GM23338 (cell line): Measurements from ENCODE around the gene GRK3. TPM values are rescaled to one million over a fixed set of nuclear protein-coding genes. Genes with fewer than 3 reads are reported as not detected.

Experiments
- ATAC-seq: fragments of 200-7000 bp; cut with Tn5 transposase; 3 replicates; pipeline ENCODE4 v1.9.1; 2020
- DNase-seq: peaks from one replicate; pipeline ENCODE4 v3.0.0-alpha.2; 2015; ENCODE audit warnings: low spot score
- H2AFZ ChIP-seq: fragments of 200-600 bp; sonication (generic); 2 replicates; pipeline ENCODE4 v1.8.0; 2016; ENCODE audit warnings: antibody characterized with exemption, mild to moderate bottlenecking, moderate library complexity
- H3F3A ChIP-seq: fragments of 200-600 bp; sonication (generic); replicated peaks from 2 replicates; pipeline ENCODE4 v1.8.0; 2017; ENCODE audit warnings: antibody characterized with exemption, mixed run types, low read depth
- H3K27ac ChIP-seq: fragments of 200-600 bp; sonication (generic); 2 replicates; pipeline ENCODE4 v1.6.1; 2016; ENCODE audit warnings: low read depth
- H3K27me3 ChIP-seq: fragments of 200-600 bp; sonication (generic); 2 replicates; pipeline ENCODE4 v1.8.0; 2016; ENCODE audit warnings: mild to moderate bottlenecking, mixed run types, moderate library complexity; ENCODE audit not compliant: insufficient read depth
- H3K36me3 ChIP-seq: fragments of 200-600 bp; sonication (generic); 2 replicates; pipeline ENCODE4 v1.8.0; 2016; ENCODE audit warnings: mild to moderate bottlenecking; ENCODE audit not compliant: insufficient read depth
- H3K4me1 ChIP-seq: fragments of 200-600 bp; sonication (generic); 2 replicates; pipeline ENCODE4 v1.8.0; 2016; ENCODE audit warnings: mild to moderate bottlenecking, moderate library complexity; ENCODE audit not compliant: insufficient read depth
- H3K4me2 ChIP-seq: fragments of 200-600 bp; sonication (generic); 2 replicates; pipeline ENCODE4 v1.7.1; 2017; ENCODE audit warnings: mixed run types
- H3K4me3 ChIP-seq: fragments of 200-600 bp; sonication (generic); 2 replicates; pipeline ENCODE4 v1.6.1; 2016; ENCODE audit warnings: mixed run types
- H3K79me2 ChIP-seq: fragments of 200-600 bp; sonication (generic); replicated peaks from 2 replicates; pipeline ENCODE4 v1.8.0; 2017; ENCODE audit warnings: mild to moderate bottlenecking; ENCODE audit not compliant: insufficient read depth
- H3K9me2 ChIP-seq: fragments of 200-600 bp; sonication (generic); 2 replicates; pipeline ENCODE4 v1.8.0; 2017; ENCODE audit not compliant: insufficient read depth
- H4K20me1 ChIP-seq: fragments of 200-600 bp; sonication (generic); replicated peaks from 2 replicates; pipeline ENCODE4 v1.8.0; 2017; ENCODE audit warnings: mild to moderate bottlenecking; ENCODE audit not compliant: insufficient read depth
- H3K27ac Mint-ChIP-seq: 2 replicates; pipeline ENCODE4 v1.8.0; 2020; ENCODE audit warnings: inconsistent platforms, mild to moderate bottlenecking, moderate library complexity, mixed read lengths
- H3K27me3 Mint-ChIP-seq: 3 replicates; pipeline ENCODE4 v1.8.0; 2022; ENCODE audit warnings: low read depth, mild to moderate bottlenecking, moderate library complexity, mixed read lengths, inconsistent platforms; ENCODE audit not compliant: insufficient read depth, poor library complexity
- H3K36me3 Mint-ChIP-seq: 3 replicates; pipeline ENCODE4 v1.8.0; 2021; ENCODE audit warnings: low read depth, mild to moderate bottlenecking, inconsistent platforms, moderate library complexity, mixed read lengths
- H3K4me1 Mint-ChIP-seq: 3 replicates; pipeline ENCODE4 v1.8.0; 2020; ENCODE audit warnings: mild to moderate bottlenecking, inconsistent platforms, mixed read lengths
- H3K4me3 Mint-ChIP-seq: 3 replicates; pipeline ENCODE4 v1.8.0; 2021; ENCODE audit warnings: moderate library complexity, mild to moderate bottlenecking, inconsistent platforms, mixed read lengths
- H3K9me3 Mint-ChIP-seq: 3 replicates; pipeline ENCODE4 v1.8.0; 2020; ENCODE audit warnings: moderate library complexity, mild to moderate bottlenecking, inconsistent platforms, mixed read lengths
- CREB1 ChIP-seq: fragments of 250-450 bp; sonication (Bioruptor Pico); IDR thresholded peaks from 2 replicates; pipeline ENCODE4 v1.5.0; 2020; ENCODE audit warnings: low read depth, mild to moderate bottlenecking, moderate library complexity
- CTCF ChIP-seq, 2 experiments: fragments of 200-600 bp in 1 of 2; sonication (generic) in 1 of 2; conservative IDR thresholded peaks; 2 replicates each; pipeline versions ENCODE4 v1.5.1 to v1.6.1; 2016 to 2017; ENCODE audit warnings: antibody characterized with exemption in 2 of 2, low read depth in 2 of 2, mild to moderate bottlenecking in 2 of 2, moderate library complexity in 1 of 2
- ZNF462 ChIP-seq: fragments of 250-450 bp; sonication (Bioruptor Pico); IDR thresholded peaks from 2 replicates; pipeline ENCODE4 v1.5.0; 2020; ENCODE audit warnings: mild to moderate bottlenecking, moderate library complexity
- polyA plus RNA-seq: library from polyadenylated mRNA; unstranded; fragments of >200 nt; fragmentation: Nextera tagmentation; extraction: Ambion mirVana; gene quantifications from 2 replicates; pipeline ENCODE4 v1.2.1, GENCODE V29; 2016
- total RNA-seq: library from RNA; depleted of rRNA; stranded (reverse); fragments of >200 nt; shearing (Covaris generic); gene quantifications from 2 replicates; pipeline ENCODE4 v1.2.3, GENCODE V29; 2014

The GRK3 gene
- total and polyA plus RNA-seq, 2 experiments from 2014 or later, result 6.0 to 25.3 TPM

- Histone ChIP-seq H3F3A (no peaks in the 10 kb centered on the region), H3K79me2 (no peaks in the 10 kb centered on the region), H3K36me3 (no peaks in the 10 kb centered on the region), H3K27me3 (no peaks in the 10 kb centered on the region), H3K27ac (no peak overlapping the region), H3K4me1 (no peaks in the 10 kb centered on the region), H3K4me2 (no peak overlapping the region), H4K20me1 (no peaks in the 10 kb centered on the region), H2AFZ (no peak overlapping the region), H3K9me2 (0 out of 2 replicates have a peak, but pooled peaks cover 4% of the 10 kb centered on the region), H3K4me3 (no peak overlapping the region)
- TF ChIP-seq CREB1 (peak; percentile 52), CTCF (conservative IDR thresholded peaks at IDR 0.05; ENCODE audit: low read depth in 2 of 2) (peak; percentile 71 to 82), ZNF462 (CRISPR knock-in tag) (no peak)
- Mint-ChIP-seq H3K9me3 (peaks cover 9% of the 10 kb centered on the region; the same call in 2 of the 3 replicates), H3K4me1 (no peaks in the 10 kb centered on the region), H3K4me3 (no peak overlapping the region), H3K27ac (no peak overlapping the region), H3K27me3 (no peaks in the 10 kb centered on the region), H3K36me3 (no peaks in the 10 kb centered on the region; the same call in 2 of the 3 replicates)
- peak; percentile 85 for DNase-seq
- ATAC-seq, result peak; percentile 93
Measured at GRCh38 chr22:25764270-25765015, 200.0 kb downstream of the GRK3 start.
